ENCODE data around the gene FAM13A.

GRCh38 chr4:88908003-88908402, 149.0 kb downstream of the FAM13A start:
- TF ChIP-seq POLR2AphosphoS5 (IDR thresholded peaks at IDR 0.05) (no peak), CTCF (IDR thresholded peaks at IDR 0.05; ENCODE audit: poor library complexity, severe bottlenecking) (no peak), TAF1 (IDR thresholded peaks at IDR 0.05; ENCODE audit: low read depth) (no peak), EZH2 (IDR thresholded peaks at IDR 0.05; ENCODE audit: borderline replicate concordance, insufficient read depth, low read length, poor library complexity, severe bottlenecking) (no peak), REST (IDR thresholded peaks at IDR 0.05; ENCODE audit: borderline replicate concordance) (no peak), RAD21 (conservative IDR thresholded peaks at IDR 0.05) (no peak), MXI1 (conservative IDR thresholded peaks at IDR 0.05; ENCODE audit: poor library complexity, severe bottlenecking) (no peak), EP300 (conservative IDR thresholded peaks at IDR 0.05; ENCODE audit: poor library complexity, severe bottlenecking) (no peak), SMC3 (conservative IDR thresholded peaks at IDR 0.05; ENCODE audit: poor library complexity) (no peak)
